Muscle of leg (tissue), 11 donors: ENCODE results near the gene MYL4. TPM values are rescaled to one million over a fixed set of nuclear protein-coding genes. Genes with fewer than 3 reads are reported as not detected.
A peak's percentile ranks its signal among the peaks of the same experiment; 100 is the strongest.
"Not testable (repeated sequence)": the region's sequence is repeated elsewhere in the genome, so short reads cannot be mapped to it uniquely, and the experiment has no call there.

Experiments used
- DNase-seq: peaks from one replicate; pipeline ENCODE4 v3.0.0; 2013
- H3K27ac ChIP-seq: one replicate; pipeline ENCODE4 v1.5.1; 2013; ENCODE audit warnings: mild to moderate bottlenecking, low read length, control low read depth
- H3K27me3 ChIP-seq: one replicate; pipeline ENCODE4 v1.6.1; 2013; ENCODE audit warnings: low read length; ENCODE audit not compliant: control insufficient read depth, insufficient read depth
- H3K36me3 ChIP-seq: one replicate; pipeline ENCODE4 v1.6.1; 2013; ENCODE audit warnings: low read length; ENCODE audit not compliant: control insufficient read depth, insufficient read depth
- H3K4me1 ChIP-seq: one replicate; pipeline ENCODE4 v1.6.1; 2013; ENCODE audit warnings: low read length; ENCODE audit not compliant: control insufficient read depth, insufficient read depth
- H3K4me3 ChIP-seq: one replicate; pipeline ENCODE4 v1.5.1; 2013; ENCODE audit warnings: low read length, control low read depth
- H3K9me3 ChIP-seq: replicated peaks from 2 replicates; pipeline ENCODE4 v1.6.1; 2013; ENCODE audit warnings: low read depth, low read length; ENCODE audit not compliant: control insufficient read depth
- WGBS: methylation state at CpG from one replicate; pipeline ENCODE4 v1.1.5; 2013; ENCODE audit warnings: missing lambda C conversion rate; ENCODE audit not compliant: insufficient coverage; 5-methylcytosine and 5-hydroxymethylcytosine counted together
- polyA plus RNA-seq, 8 donors: library from polyadenylated mRNA; unstranded; fragments of 120-200 nt; gene quantifications; one replicate each; pipeline versions ENCODE4 v1.2.1 to v1.2.3, GENCODE V29; 2013; ENCODE audit warnings: inconsistent platforms in 1 of 8, low replicate concordance in 1 of 8; ENCODE audit not compliant: insufficient read length in 8 of 8, insufficient read depth in 1 of 8
- total RNA-seq: library from RNA; stranded (reverse); fragments of 120-200 nt; gene quantifications from one replicate; pipeline ENCODE4 v1.2.4, GENCODE V29; 2013

Gene MYL4
- total and polyA plus RNA-seq, 9 donors = 1,072 to 1,940 (median 1,610) TPM

GRCh38 chr17:47172696-47173565 lies 36.2 kb upstream of the MYL4 start:
- no peak overlapping the region for H3K4me3 ChIP-seq
- no peaks in the 10 kb centered on the region for H3K9me3 ChIP-seq
- H3K36me3 ChIP-seq = peaks cover 30% of the 10 kb centered on the region
- no peaks in the 10 kb centered on the region for H3K27me3 ChIP-seq
- no peak for DNase-seq
- no peaks in the 10 kb centered on the region for H3K4me1 ChIP-seq
- no CpG with 5 or more reads among the region's 2 CpGs for WGBS
- no peak overlapping the region for H3K27ac ChIP-seq

- WGBS = 95% methylated on average over 8 of the region's 8 CpGs
- H3K9me3 ChIP-seq, H3K27me3 ChIP-seq, H3K4me3 ChIP-seq, H3K27ac ChIP-seq, H3K4me1 ChIP-seq, DNase-seq: not testable (repeated sequence)
- H3K36me3 ChIP-seq = peaks cover 29% of the 10 kb centered on the region
These were observed 34.3 kb upstream of the MYL4 start for GRCh38 chr17:47174823-47175222.

GRCh38 chr17:47176389-47176826 lies 32.7 kb upstream of the MYL4 start:
- no peak overlapping the region for H3K27ac ChIP-seq
- no peak for DNase-seq
- peaks cover 25% of the 10 kb centered on the region for H3K36me3 ChIP-seq
- no peaks in the 10 kb centered on the region for H3K4me1 ChIP-seq
- H3K9me3 ChIP-seq = no peaks in the 10 kb centered on the region
- no peaks in the 10 kb centered on the region for H3K27me3 ChIP-seq
- WGBS = no CpG with 5 or more reads among the region's 2 CpGs
- no peak overlapping the region for H3K4me3 ChIP-seq

- Histone ChIP-seq H3K9me3 (no peaks in the 10 kb centered on the region), H3K36me3 (peaks cover 25% of the 10 kb centered on the region), H3K4me3 (no peak overlapping the region), H3K27me3 (no peaks in the 10 kb centered on the region), H3K4me1 (no peaks in the 10 kb centered on the region), H3K27ac (no peak overlapping the region)
- no peak for DNase-seq
- 83% methylated on average over 2 of the region's 7 CpGs for WGBS
These were observed 31.9 kb upstream of the MYL4 start for GRCh38 chr17:47177261-47177660.

- 100% methylated on average over 1 of the region's 3 CpGs for WGBS
- no peak for DNase-seq
- no peaks in the 10 kb centered on the region for H3K27me3 ChIP-seq
- no peak overlapping the region for H3K4me3 ChIP-seq
- peaks cover 19% of the 10 kb centered on the region for H3K36me3 ChIP-seq
- no peaks in the 10 kb centered on the region for H3K4me1 ChIP-seq
- H3K27ac ChIP-seq = no peak overlapping the region
- H3K9me3 ChIP-seq = no peaks in the 10 kb centered on the region
These were observed 30.0 kb upstream of the MYL4 start for GRCh38 chr17:47179141-47179540.

- Histone ChIP-seq H3K9me3 (no peaks in the 10 kb centered on the region), H3K27ac (no peak overlapping the region), H3K4me1 (no peaks in the 10 kb centered on the region), H3K27me3 (no peaks in the 10 kb centered on the region), H3K4me3 (no peak overlapping the region), H3K36me3 (peaks cover 18% of the 10 kb centered on the region)
- 73% methylated on average over 1 of the region's 1 CpG for WGBS
- no peak for DNase-seq
These were observed 28.8 kb upstream of the MYL4 start for GRCh38 chr17:47180337-47180736.

- not testable (repeated sequence) for H3K27me3 ChIP-seq, DNase-seq, H3K4me3 ChIP-seq, H3K4me1 ChIP-seq, H3K27ac ChIP-seq, H3K9me3 ChIP-seq
- peaks cover 18% of the 10 kb centered on the region for H3K36me3 ChIP-seq
- no CpG with 5 or more reads among the region's 4 CpGs for WGBS
These were observed 28.2 kb upstream of the MYL4 start for GRCh38 chr17:47180988-47181387.

GRCh38 chr17:47184681-47185080 lies 24.5 kb upstream of the MYL4 start:
- no peaks in the 10 kb centered on the region for H3K9me3 ChIP-seq
- no peaks in the 10 kb centered on the region for H3K27me3 ChIP-seq
- peak; percentile 58 for DNase-seq
- H3K27ac ChIP-seq = no peak overlapping the region
- peaks cover 4% of the 10 kb centered on the region for H3K4me1 ChIP-seq
- no CpG with 5 or more reads among the region's 6 CpGs for WGBS
- peaks cover 2% of the 10 kb centered on the region for H3K36me3 ChIP-seq
- no peak overlapping the region for H3K4me3 ChIP-seq

- Histone ChIP-seq H3K4me1 (peaks cover 11% of the 10 kb centered on the region), H3K36me3 (no peaks in the 10 kb centered on the region), H3K4me3 (peak overlapping the region; percentile 97), H3K27ac (peak overlapping the region; percentile 100), H3K27me3 (no peaks in the 10 kb centered on the region), H3K9me3 (no peaks in the 10 kb centered on the region)
- peak; percentile 63 for DNase-seq
- WGBS = 0% methylated on average over 3 of the region's 15 CpGs
These were observed 20.8 kb upstream of the MYL4 start for GRCh38 chr17:47188271-47188875.

GRCh38 chr17:47188876-47189731 lies 20.0 kb upstream of the MYL4 start, which contains the start of gene CDC27:
CDC27 (minus strand) TSS chr17:47189295; CDS start chr17:47189172, 123 bp downstream.
- DNase-seq = peak; percentile 100
- Histone ChIP-seq H3K36me3 (no peaks in the 10 kb centered on the region), H3K27me3 (no peaks in the 10 kb centered on the region), H3K27ac (peak within 1 kb of the TSS; percentile 100), H3K9me3 (no peaks in the 10 kb centered on the region), H3K4me1 (peaks cover 11% of the 10 kb centered on the region), H3K4me3 (peak within 1 kb of the TSS; percentile 97)
- WGBS = under 1% methylated on average over 64 of the region's 64 CpGs
